Measurements from ENCODE around the gene CNOT1. TPM values are rescaled to one million over a fixed set of nuclear protein-coding genes. Genes with fewer than 3 reads are reported as not detected.

Gene CNOT1
- total and polyA plus RNA-seq, 4 donors: 35.6 to 187 (median 120) TPM

DNA sequence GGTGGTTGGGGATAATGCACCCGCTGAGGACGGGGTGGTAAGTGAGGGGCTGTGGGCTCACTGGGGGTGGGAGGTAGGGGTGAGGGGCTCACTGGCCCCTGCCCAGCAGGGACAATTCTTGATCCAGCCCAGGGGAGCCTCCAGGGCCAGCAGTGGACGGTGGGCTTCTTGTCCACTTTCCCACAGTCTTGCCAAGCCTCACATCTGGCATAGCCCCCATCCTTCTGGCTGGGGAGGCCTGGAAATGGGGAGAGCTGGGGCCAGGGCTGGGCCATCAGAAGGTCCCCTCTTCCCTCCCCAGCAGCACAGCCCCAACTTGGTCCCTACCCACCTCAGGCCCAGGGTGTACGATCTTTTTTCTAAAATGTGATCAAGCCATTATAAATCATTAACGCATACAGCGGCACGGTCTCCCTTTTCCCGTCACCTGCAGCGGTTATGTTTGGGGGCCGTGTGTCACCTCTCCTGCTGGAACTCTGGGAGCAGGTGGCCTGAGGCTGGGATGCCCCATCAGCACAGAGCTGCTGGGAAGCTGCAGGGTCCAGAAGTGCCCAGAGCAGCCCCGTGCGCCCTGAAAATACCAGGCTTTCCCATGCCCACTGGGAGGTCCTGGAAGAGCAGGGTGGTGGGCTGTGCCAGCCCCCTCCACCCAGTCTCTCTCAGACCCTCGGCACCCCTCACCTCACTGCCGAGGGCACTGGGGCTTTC, 121.5 kb downstream of the CNOT1 start:
- Histone ChIP-seq H3K9ac (ENCODE audit: insufficient read depth in 1 of 2, low read length in 2 of 2) (no peak overlapping the region), H3K27me3 (ENCODE audit: control insufficient read depth in 3 of 3, insufficient read depth in 3 of 3, low read length in 2 of 3) (no peaks in the 10 kb centered on the region), H3K4me1 (ENCODE audit: control insufficient read depth in 5 of 5, insufficient read depth in 5 of 5, low read length in 5 of 5) (no peaks in the 10 kb centered on the region), H3K36me3 (ENCODE audit: control insufficient read depth in 4 of 4, insufficient read depth in 4 of 4, low read length in 4 of 4) (peaks cover 0 to 17% (median 0%) of the 10 kb centered on the region in 4 donors), H3K27ac (ENCODE audit: low read depth in 1 of 2, low read length in 1 of 2) (no peak overlapping the region), H3K9me3 (ENCODE audit: control insufficient read depth in 4 of 4, insufficient read depth in 3 of 4, low read length in 3 of 4) (no peaks in the 10 kb centered on the region), H3K4me3 (no peak overlapping the region)
- TF ChIP-seq CTCF (IDR thresholded peaks at IDR 0.05; ENCODE audit: control extremely low read depth, extremely low read depth): no peak
- DNase-seq: no peak
- WGBS, 2 donors: 89 to 92% methylated on average over 14 of the region's 14 CpGs
- no peak for ATAC-seq (ENCODE audit: insufficient read depth, low FRiP score)

DNA sequence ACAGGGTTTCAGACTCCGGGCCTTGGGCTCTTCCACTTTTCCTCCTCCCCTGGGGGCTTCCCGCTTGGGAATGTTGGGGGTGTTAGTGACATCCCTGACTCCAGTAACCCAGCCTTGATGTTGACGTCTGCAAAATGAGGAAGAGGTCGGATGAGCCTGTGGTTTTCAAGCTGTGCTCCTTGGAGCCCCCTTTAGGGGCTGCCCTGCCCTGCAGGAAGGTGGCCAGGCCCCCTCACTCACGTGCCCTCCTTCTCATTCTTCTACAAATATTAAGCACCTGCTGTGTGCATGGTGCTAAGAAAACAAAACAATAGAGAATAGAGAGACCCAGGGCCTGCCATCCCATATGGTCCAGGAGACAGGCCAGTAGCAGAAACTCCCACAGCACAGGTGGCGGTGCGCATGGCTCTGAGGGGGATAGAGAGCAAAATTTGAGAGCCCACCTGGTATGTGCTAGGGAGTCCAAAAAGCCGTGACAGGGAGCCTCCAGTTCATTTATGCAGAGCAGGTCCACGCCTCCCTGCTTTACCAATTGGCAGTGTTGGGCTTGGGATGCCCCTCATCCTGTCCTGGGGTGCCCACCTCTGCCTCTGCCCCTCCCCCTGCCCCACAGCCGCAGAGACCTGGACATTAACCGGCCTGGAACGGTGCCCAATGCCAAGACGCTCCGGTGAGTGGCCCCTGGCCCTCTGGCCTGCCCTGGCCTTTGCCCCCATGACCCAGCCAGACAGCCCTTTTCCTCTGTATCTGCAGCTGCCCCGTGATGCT, 122.2 kb downstream of the CNOT1 start:
- no peak for DNase-seq
- no peak for TF ChIP-seq CTCF (IDR thresholded peaks at IDR 0.05; ENCODE audit: control extremely low read depth, extremely low read depth)
- no peak overlapping the region for H3K9ac ChIP-seq (ENCODE audit: insufficient read depth in 1 of 2, low read length in 2 of 2)
- H3K36me3 ChIP-seq (ENCODE audit: control insufficient read depth in 4 of 4, insufficient read depth in 4 of 4, low read length in 4 of 4): peaks cover 0 to 17% (median 0%) of the 10 kb centered on the region in 4 donors
- H3K4me3 ChIP-seq: no peak overlapping the region
- H3K9me3 ChIP-seq (ENCODE audit: control insufficient read depth in 4 of 4, insufficient read depth in 3 of 4, low read length in 3 of 4): no peaks in the 10 kb centered on the region
- WGBS, 2 donors: 74 to 79% methylated on average over 15 of the region's 15 CpGs
- ATAC-seq (ENCODE audit: insufficient read depth, low FRiP score): no peak
- no peaks in the 10 kb centered on the region for H3K4me1 ChIP-seq (ENCODE audit: control insufficient read depth in 5 of 5, insufficient read depth in 5 of 5, low read length in 5 of 5)
- no peak overlapping the region for H3K27ac ChIP-seq (ENCODE audit: low read depth in 1 of 2, low read length in 1 of 2)
- no peaks in the 10 kb centered on the region for H3K27me3 ChIP-seq (ENCODE audit: control insufficient read depth in 3 of 3, insufficient read depth in 3 of 3, low read length in 2 of 3)

- DNase-seq (no peak), ATAC-seq (ENCODE audit: insufficient read depth, low FRiP score) (no peak)
- Histone ChIP-seq H3K4me1 (ENCODE audit: control insufficient read depth in 5 of 5, insufficient read depth in 5 of 5, low read length in 5 of 5) (peaks cover 0 to 4% (median 0%) of the 10 kb centered on the region in 5 donors), H3K9ac (ENCODE audit: insufficient read depth in 1 of 2, low read length in 2 of 2) (no peak overlapping the region), H3K9me3 (ENCODE audit: control insufficient read depth in 4 of 4, insufficient read depth in 3 of 4, low read length in 3 of 4) (no peaks in the 10 kb centered on the region), H3K27me3 (ENCODE audit: control insufficient read depth in 3 of 3, insufficient read depth in 3 of 3, low read length in 2 of 3) (peaks cover 0 to 2% (median 0%) of the 10 kb centered on the region in 3 donors), H3K36me3 (ENCODE audit: control insufficient read depth in 4 of 4, insufficient read depth in 4 of 4, low read length in 4 of 4) (peaks cover 0 to 17% (median 0%) of the 10 kb centered on the region in 4 donors), H3K4me3 (no peak overlapping the region), H3K27ac (ENCODE audit: low read depth in 1 of 2, low read length in 1 of 2) (no peak overlapping the region)
- WGBS, 2 donors: 81 to 87% methylated on average over 20 of the region's 20 CpGs
- TF ChIP-seq CTCF (IDR thresholded peaks at IDR 0.05; ENCODE audit: control extremely low read depth, extremely low read depth): no peak
Measured at GRCh38 chr16:58506241-58507194, 123.1 kb downstream of the CNOT1 start.
